Suprapubic skin (tissue), 4 donors: ENCODE data around the gene LPCAT3.

Experiments used
- EP300 ChIP-seq: sonication (generic); formaldehyde crosslinking; IDR thresholded peaks from one replicate; pipeline ENCODE4 v1.6.1; 2017; ENCODE audit warnings: antibody characterized with exemption
- POLR2A ChIP-seq, 2 donors: fragments of 450-650 bp; IDR thresholded peaks; one replicate each; pipeline ENCODE4 v1.6.1; 2017; ENCODE audit warnings: antibody characterized with exemption in 2 of 2, mild to moderate bottlenecking in 2 of 2, moderate library complexity in 2 of 2
- POLR2AphosphoS5 ChIP-seq, 3 donors: sonication (generic); formaldehyde crosslinking; IDR thresholded peaks; one replicate each; pipeline ENCODE4 v1.6.1; 2017; ENCODE audit warnings: antibody characterized with exemption in 3 of 3
- TF ChIP-seq, protein P1 (sequence below), 2 donors: fragments of 200-600 bp in 1 of 2; fragments of 450-650 bp in 1 of 2; sonication (generic) in 1 of 2; IDR thresholded peaks; one replicate each; pipeline ENCODE4 v1.5.1; 2016 to 2019; ENCODE audit warnings: antibody characterized with exemption in 2 of 2, mild to moderate bottlenecking in 1 of 2, moderate library complexity in 1 of 2

GRCh38 chr12:6943722-6944380 is 74.4 kb downstream of the LPCAT3 start, which contains the start of the genes C12orf57 and RNU7-1:
- TF ChIP-seq, protein P1, sequence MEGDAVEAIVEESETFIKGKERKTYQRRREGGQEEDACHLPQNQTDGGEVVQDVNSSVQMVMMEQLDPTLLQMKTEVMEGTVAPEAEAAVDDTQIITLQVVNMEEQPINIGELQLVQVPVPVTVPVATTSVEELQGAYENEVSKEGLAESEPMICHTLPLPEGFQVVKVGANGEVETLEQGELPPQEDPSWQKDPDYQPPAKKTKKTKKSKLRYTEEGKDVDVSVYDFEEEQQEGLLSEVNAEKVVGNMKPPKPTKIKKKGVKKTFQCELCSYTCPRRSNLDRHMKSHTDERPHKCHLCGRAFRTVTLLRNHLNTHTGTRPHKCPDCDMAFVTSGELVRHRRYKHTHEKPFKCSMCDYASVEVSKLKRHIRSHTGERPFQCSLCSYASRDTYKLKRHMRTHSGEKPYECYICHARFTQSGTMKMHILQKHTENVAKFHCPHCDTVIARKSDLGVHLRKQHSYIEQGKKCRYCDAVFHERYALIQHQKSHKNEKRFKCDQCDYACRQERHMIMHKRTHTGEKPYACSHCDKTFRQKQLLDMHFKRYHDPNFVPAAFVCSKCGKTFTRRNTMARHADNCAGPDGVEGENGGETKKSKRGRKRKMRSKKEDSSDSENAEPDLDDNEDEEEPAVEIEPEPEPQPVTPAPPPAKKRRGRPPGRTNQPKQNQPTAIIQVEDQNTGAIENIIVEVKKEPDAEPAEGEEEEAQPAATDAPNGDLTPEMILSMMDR (IDR thresholded peaks at IDR 0.05): no peak
- TF ChIP-seq POLR2AphosphoS5 (IDR thresholded peaks at IDR 0.05) (peak in 2 of 3 donors; percentile 6 to 60), EP300 (no peak), POLR2A (IDR thresholded peaks at IDR 0.05) (peak; percentile 19 to 78)
